ENCODE results near the gene MAP3K7CL. TPM values are rescaled to one million over a fixed set of nuclear protein-coding genes. Genes with fewer than 3 reads are reported as not detected.
A peak's percentile ranks its signal among the peaks of the same experiment; 100 is the strongest.
"Not testable (repeated sequence)": the region's sequence is repeated elsewhere in the genome, so short reads cannot be mapped to it uniquely, and the experiment has no call there.

The MAP3K7CL gene
- total RNA-seq, 2 donors from 2014 or later, result 1.3 TPM; not detected in 1

GRCh38 chr21:29155933-29156260 lies 25.5 kb downstream of the MAP3K7CL start:
- DNase-seq, result no peak
- H3K9me3 ChIP-seq (ENCODE audit: control insufficient read depth, low read length), result no peaks in the 10 kb centered on the region
- H3K27ac ChIP-seq (ENCODE audit: low read depth, low read length), result no peak overlapping the region
- no peaks in the 10 kb centered on the region for H3K27me3 ChIP-seq (ENCODE audit: control insufficient read depth, insufficient read depth, low read length, poor library complexity, severe bottlenecking)
- no peak overlapping the region for H3K9ac ChIP-seq (ENCODE audit: extremely low read depth, low read length, poor library complexity, severe bottlenecking)
- no peak overlapping the region for H3K4me3 ChIP-seq (ENCODE audit: low read length)
- H3K36me3 ChIP-seq (ENCODE audit: control insufficient read depth, insufficient read depth, low read length), result no peaks in the 10 kb centered on the region
- no peak overlapping the region for H3K27ac Mint-ChIP-seq
- peak overlapping the region; percentile 45 for H3K4me3 Mint-ChIP-seq
- 86% methylated on average over 2 of the region's 2 CpGs; no CpG with 5 or more reads in 1 of the 2 experiments for WGBS, 2 experiments (ENCODE audit: insufficient coverage in 1 of 2, insufficient read length in 1 of 2)
- peaks cover 4% of the 10 kb centered on the region for H3K27me3 Mint-ChIP-seq (ENCODE audit: insufficient read depth)
- H3K4me1 ChIP-seq (ENCODE audit: control insufficient read depth, insufficient read depth, low read length), result no peaks in the 10 kb centered on the region
- no peaks in the 10 kb centered on the region for H3K9me3 Mint-ChIP-seq
- H3K36me3 Mint-ChIP-seq (ENCODE audit: low read depth), result no peaks in the 10 kb centered on the region
- no peak for TF ChIP-seq CTCF (conservative IDR thresholded peaks at IDR 0.05)
- peaks cover 5% of the 10 kb centered on the region for H3K4me1 Mint-ChIP-seq

- no peak for DNase-seq
- no peaks in the 10 kb centered on the region for H3K9me3 Mint-ChIP-seq
Measured at GRCh38 chr21:29157080-29157479, 26.6 kb downstream of the MAP3K7CL start.

GRCh38 chr21:29159842-29160241 lies 29.4 kb downstream of the MAP3K7CL start:
- Histone ChIP-seq H3K9me3 (ENCODE audit: control insufficient read depth, low read length) (no peaks in the 10 kb centered on the region), H3K9ac (ENCODE audit: extremely low read depth, low read length, poor library complexity, severe bottlenecking) (no peak overlapping the region), H3K4me3 (ENCODE audit: low read length) (no peak overlapping the region), H3K27ac (ENCODE audit: low read depth, low read length) (no peak overlapping the region), H3K27me3 (ENCODE audit: control insufficient read depth, insufficient read depth, low read length, poor library complexity, severe bottlenecking) (no peaks in the 10 kb centered on the region), H3K4me1 (ENCODE audit: control insufficient read depth, insufficient read depth, low read length) (no peaks in the 10 kb centered on the region), H3K36me3 (ENCODE audit: control insufficient read depth, insufficient read depth, low read length) (no peaks in the 10 kb centered on the region)
- Mint-ChIP-seq H3K4me3 (no peak overlapping the region), H3K4me1 (peaks cover 5% of the 10 kb centered on the region), H3K36me3 (ENCODE audit: low read depth) (no peaks in the 10 kb centered on the region), H3K27me3 (ENCODE audit: insufficient read depth) (peaks cover 4% of the 10 kb centered on the region), H3K9me3 (no peaks in the 10 kb centered on the region), H3K27ac (no peak overlapping the region)
- no peak for DNase-seq
- 83 to 92% methylated on average over 4 of the region's 4 CpGs for WGBS, 2 experiments (ENCODE audit: insufficient coverage in 1 of 2, insufficient read length in 1 of 2)
- TF ChIP-seq CTCF (conservative IDR thresholded peaks at IDR 0.05), result no peak

More at GRCh38 chr21:29157080-29157479, 26.6 kb downstream of the MAP3K7CL start:
- Histone ChIP-seq H3K9ac (ENCODE audit: extremely low read depth, low read length, poor library complexity, severe bottlenecking) (no peak overlapping the region), H3K27me3 (ENCODE audit: control insufficient read depth, insufficient read depth, low read length, poor library complexity, severe bottlenecking) (no peaks in the 10 kb centered on the region), H3K4me1 (ENCODE audit: control insufficient read depth, insufficient read depth, low read length) (no peaks in the 10 kb centered on the region), H3K4me3 (ENCODE audit: low read length) (no peak overlapping the region), H3K9me3 (ENCODE audit: control insufficient read depth, low read length) (no peaks in the 10 kb centered on the region), H3K36me3 (ENCODE audit: control insufficient read depth, insufficient read depth, low read length) (no peaks in the 10 kb centered on the region), H3K27ac (ENCODE audit: low read depth, low read length) (no peak overlapping the region)
- H3K36me3 Mint-ChIP-seq (ENCODE audit: low read depth), result no peaks in the 10 kb centered on the region
- H3K4me3 Mint-ChIP-seq, result no peak overlapping the region
- H3K27ac Mint-ChIP-seq, result no peak overlapping the region
- H3K4me1 Mint-ChIP-seq, result peaks cover 5% of the 10 kb centered on the region
- H3K27me3 Mint-ChIP-seq (ENCODE audit: insufficient read depth), result peaks cover 4% of the 10 kb centered on the region
- TF ChIP-seq CTCF (conservative IDR thresholded peaks at IDR 0.05), result no peak
- WGBS, 2 experiments (ENCODE audit: insufficient coverage in 1 of 2, insufficient read length in 1 of 2), result 80% methylated on average over 1 of the region's 2 CpGs; no CpG with 5 or more reads in 1 of the 2 experiments

GRCh38 chr21:29162825-29163224 lies 32.4 kb downstream of the MAP3K7CL start:
- H3K4me3 ChIP-seq (ENCODE audit: low read length); H3K27ac Mint-ChIP-seq; H3K4me1 ChIP-seq (ENCODE audit: control insufficient read depth, insufficient read depth, low read length); H3K9me3 ChIP-seq (ENCODE audit: control insufficient read depth, low read length); H3K36me3 Mint-ChIP-seq (ENCODE audit: low read depth); H3K4me1 Mint-ChIP-seq; H3K27ac ChIP-seq (ENCODE audit: low read depth, low read length); DNase-seq; H3K9me3 Mint-ChIP-seq; H3K9ac ChIP-seq (ENCODE audit: extremely low read depth, low read length, poor library complexity, severe bottlenecking); H3K4me3 Mint-ChIP-seq; H3K27me3 Mint-ChIP-seq (ENCODE audit: insufficient read depth); H3K27me3 ChIP-seq (ENCODE audit: control insufficient read depth, insufficient read depth, low read length, poor library complexity, severe bottlenecking); H3K36me3 ChIP-seq (ENCODE audit: control insufficient read depth, insufficient read depth, low read length): not testable (repeated sequence)
- WGBS, 2 experiments (ENCODE audit: insufficient coverage in 1 of 2, insufficient read length in 1 of 2), result 89 to 91% methylated on average over 5 to 8 of the region's 9 CpGs

All from endodermal cell (in vitro differentiated cells).